Thoracic aorta (tissue), 2 donors: ENCODE measurements around the gene TTLL11. TPM values are rescaled to one million over a fixed set of nuclear protein-coding genes. Genes with fewer than 3 reads are reported as not detected.

ENCODE experiments used
- ATAC-seq: fragments of 150-250 bp; one replicate; pipeline ENCODE4 v1.8.0; 2017; ENCODE audit warnings: low read depth; ENCODE audit not compliant: insufficient number of reproducible peaks, low FRiP score
- DNase-seq: peaks from one replicate; pipeline ENCODE4 v3.0.0-alpha.2; 2020; ENCODE audit warnings: low spot score
- H3K27ac ChIP-seq, 2 donors: fragments of 200-600 bp; sonication (generic); 1 replicate in 1 of 2; 2 replicates in 1 of 2; pipeline ENCODE4 v1.5.1; 2016; ENCODE audit warnings: mild to moderate bottlenecking in 2 of 2, moderate library complexity in 2 of 2
- H3K27me3 ChIP-seq: fragments of 200-600 bp; sonication (generic); replicated peaks from 2 replicates; pipeline ENCODE4 v1.6.0; 2016; ENCODE audit warnings: mild to moderate bottlenecking; ENCODE audit not compliant: insufficient read depth
- H3K36me3 ChIP-seq: fragments of 200-600 bp; sonication (generic); one replicate; pipeline ENCODE4 v1.5.1; 2016
- H3K4me1 ChIP-seq, 2 donors: fragments of 200-600 bp; sonication (generic); 1 replicate in 1 of 2; 2 replicates in 1 of 2; pipeline versions ENCODE4 v1.5.1 to v1.6.0; 2016; ENCODE audit warnings: low read depth in 2 of 2, mild to moderate bottlenecking in 1 of 2; ENCODE audit not compliant: control insufficient read depth in 1 of 2
- H3K4me3 ChIP-seq: fragments of 200-600 bp; sonication (generic); 2 replicates; pipeline ENCODE4 v1.5.1; 2016; ENCODE audit warnings: mild to moderate bottlenecking
- H3K9me3 ChIP-seq: fragments of 200-600 bp; sonication (generic); 2 replicates; pipeline ENCODE4 v1.5.1; 2016
- total RNA-seq, 2 donors: library from RNA; depleted of rRNA; stranded (reverse); fragments of >200 nt; gene quantifications; one replicate each; pipeline versions ENCODE4 v1.1.0 to v1.2.3, GENCODE V29; 2016
- TF ChIP-seq, protein P1 (sequence below): fragments of 200-600 bp; sonication (generic); IDR thresholded peaks from one replicate; pipeline ENCODE4 v1.5.1; 2019; ENCODE audit warnings: antibody characterized with exemption

TTLL11 gene
- total RNA-seq, 2 donors from 2014 or later, result 25.7 to 31.2 TPM

- H3K9me3 ChIP-seq, result no peaks in the 10 kb centered on the region
- H3K27me3 ChIP-seq, result no peaks in the 10 kb centered on the region
- H3K27ac ChIP-seq, result no peak overlapping the region
- H3K4me1 ChIP-seq, result peaks cover 0 to 7% of the 10 kb centered on the region in 2 donors
- H3K36me3 ChIP-seq, result no peaks in the 10 kb centered on the region
- TF ChIP-seq, protein P1, sequence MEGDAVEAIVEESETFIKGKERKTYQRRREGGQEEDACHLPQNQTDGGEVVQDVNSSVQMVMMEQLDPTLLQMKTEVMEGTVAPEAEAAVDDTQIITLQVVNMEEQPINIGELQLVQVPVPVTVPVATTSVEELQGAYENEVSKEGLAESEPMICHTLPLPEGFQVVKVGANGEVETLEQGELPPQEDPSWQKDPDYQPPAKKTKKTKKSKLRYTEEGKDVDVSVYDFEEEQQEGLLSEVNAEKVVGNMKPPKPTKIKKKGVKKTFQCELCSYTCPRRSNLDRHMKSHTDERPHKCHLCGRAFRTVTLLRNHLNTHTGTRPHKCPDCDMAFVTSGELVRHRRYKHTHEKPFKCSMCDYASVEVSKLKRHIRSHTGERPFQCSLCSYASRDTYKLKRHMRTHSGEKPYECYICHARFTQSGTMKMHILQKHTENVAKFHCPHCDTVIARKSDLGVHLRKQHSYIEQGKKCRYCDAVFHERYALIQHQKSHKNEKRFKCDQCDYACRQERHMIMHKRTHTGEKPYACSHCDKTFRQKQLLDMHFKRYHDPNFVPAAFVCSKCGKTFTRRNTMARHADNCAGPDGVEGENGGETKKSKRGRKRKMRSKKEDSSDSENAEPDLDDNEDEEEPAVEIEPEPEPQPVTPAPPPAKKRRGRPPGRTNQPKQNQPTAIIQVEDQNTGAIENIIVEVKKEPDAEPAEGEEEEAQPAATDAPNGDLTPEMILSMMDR, result no peak
- DNase-seq, result no peak
- ATAC-seq, result no peak
- H3K4me3 ChIP-seq, result no peak overlapping the region
Measured at GRCh38 chr9:121950866-121951265, 142.2 kb downstream of the TTLL11 start.

DNA sequence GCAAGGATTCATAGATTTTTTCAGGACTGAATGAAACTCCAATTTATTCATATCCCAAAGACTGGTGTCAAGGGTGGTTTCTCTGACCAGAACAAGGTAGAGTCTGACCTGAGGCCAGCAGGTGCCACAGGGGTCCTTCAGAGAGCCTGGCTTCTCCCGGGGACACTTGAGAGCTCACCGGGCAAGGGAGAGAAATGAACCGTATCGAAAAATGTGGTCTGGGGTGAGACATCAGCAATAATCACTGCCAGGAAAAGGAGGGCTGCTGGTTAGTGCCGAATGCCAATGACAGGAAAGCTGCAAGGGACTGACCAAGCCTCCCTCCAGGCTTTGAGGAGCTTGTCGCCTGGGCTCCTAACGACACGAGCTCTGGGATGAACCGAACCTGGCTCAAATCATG, 142.7 kb downstream of the TTLL11 start:
- Histone ChIP-seq H3K27me3 (no peaks in the 10 kb centered on the region), H3K4me3 (no peak overlapping the region), H3K4me1 (peaks cover 0 to 11% of the 10 kb centered on the region in 2 donors), H3K9me3 (no peaks in the 10 kb centered on the region), H3K36me3 (no peaks in the 10 kb centered on the region), H3K27ac (no peak overlapping the region)
- ATAC-seq (no peak), DNase-seq (no peak)
- TF ChIP-seq, protein P1, result no peak

DNA sequence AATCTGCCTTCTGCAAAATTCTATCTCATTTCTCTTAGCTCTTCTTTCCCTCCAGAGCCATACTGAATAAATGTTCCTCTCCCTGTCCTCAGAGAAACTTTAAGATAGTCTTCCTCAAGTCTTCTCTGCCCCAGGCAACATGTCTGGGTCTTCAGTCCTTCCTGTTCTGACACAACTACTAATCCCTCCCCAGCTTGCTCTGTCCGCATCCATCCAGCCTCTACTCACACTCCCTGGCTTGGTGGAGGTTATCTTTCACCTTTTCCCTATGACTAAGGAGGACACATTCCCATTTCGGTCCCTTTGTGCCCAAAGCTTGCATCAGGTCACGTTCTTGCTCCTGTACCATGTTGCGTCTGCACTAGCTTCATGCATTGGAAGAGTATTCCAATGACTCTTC, 143.3 kb downstream of the TTLL11 start:
- TF ChIP-seq, protein P1, result no peak
- Histone ChIP-seq H3K9me3 (no peaks in the 10 kb centered on the region), H3K27ac (no peak overlapping the region), H3K4me1 (peaks cover 0 to 18% of the 10 kb centered on the region in 2 donors), H3K27me3 (no peaks in the 10 kb centered on the region), H3K36me3 (no peaks in the 10 kb centered on the region), H3K4me3 (no peak overlapping the region)
- DNase-seq (no peak), ATAC-seq (no peak)

GRCh38 chr9:121949364-121949763, 143.7 kb downstream of the TTLL11 start:
- no peak for ATAC-seq
- TF ChIP-seq, protein P1, result no peak

GRCh38 chr9:121947775-121948174, 145.3 kb downstream of the TTLL11 start:
- Histone ChIP-seq H3K9me3 (no peaks in the 10 kb centered on the region), H3K27me3 (no peaks in the 10 kb centered on the region), H3K27ac (no peak overlapping the region), H3K4me3 (no peak overlapping the region), H3K4me1 (peaks cover 0 to 24% of the 10 kb centered on the region in 2 donors), H3K36me3 (no peaks in the 10 kb centered on the region)
- no peak for ATAC-seq
- no peak for DNase-seq
- TF ChIP-seq, protein P1, result no peak

More at GRCh38 chr9:121949364-121949763, 143.7 kb downstream of the TTLL11 start:
- no peaks in the 10 kb centered on the region for H3K9me3 ChIP-seq
- H3K4me3 ChIP-seq, result no peak overlapping the region
- no peaks in the 10 kb centered on the region for H3K36me3 ChIP-seq
- peaks cover 0 to 22% of the 10 kb centered on the region in 2 donors for H3K4me1 ChIP-seq
- H3K27ac ChIP-seq, result no peak overlapping the region
- H3K27me3 ChIP-seq, result no peaks in the 10 kb centered on the region
- no peak for DNase-seq
